MM.1S (cell line): Measurements from ENCODE around the gene PROCA1.

ENCODE experiments used
- EZH2 ChIP-seq: fragments of 300-600 bp; sonication (generic); optimal IDR thresholded peaks from 2 replicates; pipeline ENCODE3; 2017; ENCODE audit warnings: low read depth, mild to moderate bottlenecking, antibody characterized with exemption, low read length, mixed read lengths
- TF ChIP-seq, protein P1 (sequence below): fragments of 300-600 bp; sonication (generic); IDR thresholded peaks from 2 replicates; pipeline ENCODE4 v1.5.1; 2016; ENCODE audit warnings: antibody characterized with exemption, low read length, mixed read lengths

DNA sequence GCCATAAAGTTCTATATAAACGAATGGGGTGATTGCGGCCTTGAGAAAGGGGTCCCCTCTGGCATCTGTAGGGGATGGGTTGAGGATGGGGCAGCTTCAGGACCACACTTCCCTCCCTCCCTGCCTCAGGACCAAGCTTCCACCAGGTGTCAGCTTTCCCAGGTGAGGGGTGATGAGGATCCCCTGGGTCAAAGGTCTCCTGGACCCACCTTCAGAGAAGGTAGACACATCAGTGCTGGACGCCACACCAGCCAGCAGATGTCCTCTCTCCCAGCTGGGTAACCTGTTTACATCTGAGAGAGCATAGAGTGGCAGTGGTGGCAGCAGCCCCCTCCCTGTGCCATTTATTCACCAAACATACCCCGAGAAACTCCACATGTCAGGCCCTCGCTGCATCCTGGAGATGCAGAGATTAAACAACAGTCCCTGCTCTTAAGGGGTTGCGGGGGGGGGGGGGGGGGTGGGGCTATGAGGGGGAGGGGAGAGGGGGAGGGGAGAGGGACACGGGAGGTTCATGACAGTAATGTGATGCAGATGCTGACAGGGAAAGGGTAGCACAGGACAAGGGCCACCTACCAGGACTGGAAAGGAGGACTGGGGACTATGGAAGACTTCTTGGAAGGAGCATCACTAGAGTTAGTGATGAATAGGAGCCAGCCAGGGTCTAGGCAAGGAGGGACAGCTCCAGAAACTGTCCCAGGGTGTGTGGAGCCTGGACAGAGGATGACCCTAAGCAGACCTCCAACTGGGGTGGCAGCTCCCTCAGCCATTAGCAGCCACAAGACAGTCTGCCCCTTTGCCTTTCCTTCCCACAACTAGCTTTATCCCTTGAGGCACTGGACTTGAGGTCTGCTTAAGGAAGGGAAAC, 5.0 kb downstream of the PROCA1 start:
- no peak for TF ChIP-seq EZH2
- TF ChIP-seq, protein P1, sequence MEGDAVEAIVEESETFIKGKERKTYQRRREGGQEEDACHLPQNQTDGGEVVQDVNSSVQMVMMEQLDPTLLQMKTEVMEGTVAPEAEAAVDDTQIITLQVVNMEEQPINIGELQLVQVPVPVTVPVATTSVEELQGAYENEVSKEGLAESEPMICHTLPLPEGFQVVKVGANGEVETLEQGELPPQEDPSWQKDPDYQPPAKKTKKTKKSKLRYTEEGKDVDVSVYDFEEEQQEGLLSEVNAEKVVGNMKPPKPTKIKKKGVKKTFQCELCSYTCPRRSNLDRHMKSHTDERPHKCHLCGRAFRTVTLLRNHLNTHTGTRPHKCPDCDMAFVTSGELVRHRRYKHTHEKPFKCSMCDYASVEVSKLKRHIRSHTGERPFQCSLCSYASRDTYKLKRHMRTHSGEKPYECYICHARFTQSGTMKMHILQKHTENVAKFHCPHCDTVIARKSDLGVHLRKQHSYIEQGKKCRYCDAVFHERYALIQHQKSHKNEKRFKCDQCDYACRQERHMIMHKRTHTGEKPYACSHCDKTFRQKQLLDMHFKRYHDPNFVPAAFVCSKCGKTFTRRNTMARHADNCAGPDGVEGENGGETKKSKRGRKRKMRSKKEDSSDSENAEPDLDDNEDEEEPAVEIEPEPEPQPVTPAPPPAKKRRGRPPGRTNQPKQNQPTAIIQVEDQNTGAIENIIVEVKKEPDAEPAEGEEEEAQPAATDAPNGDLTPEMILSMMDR = no peak
